Measurements from ENCODE around the gene DLG4.

- TF ChIP-seq POLR2A (IDR thresholded peaks at IDR 0.05) = no peak
- TF ChIP-seq CTCF (IDR thresholded peaks at IDR 0.05) = no peak
Measured at GRCh38 chr17:7208027-7208571, 11.5 kb downstream of the DLG4 start.
